Measurements from ENCODE around the gene RASA3. TPM values are rescaled to one million over a fixed set of nuclear protein-coding genes. Genes with fewer than 3 reads are reported as not detected.
A peak's percentile ranks its signal among the peaks of the same experiment; 100 is the strongest.

RASA3 gene
- total RNA-seq, 3 donors from 2014 or later, result 7.9 to 19.0 (median 8.4) TPM

DNA sequence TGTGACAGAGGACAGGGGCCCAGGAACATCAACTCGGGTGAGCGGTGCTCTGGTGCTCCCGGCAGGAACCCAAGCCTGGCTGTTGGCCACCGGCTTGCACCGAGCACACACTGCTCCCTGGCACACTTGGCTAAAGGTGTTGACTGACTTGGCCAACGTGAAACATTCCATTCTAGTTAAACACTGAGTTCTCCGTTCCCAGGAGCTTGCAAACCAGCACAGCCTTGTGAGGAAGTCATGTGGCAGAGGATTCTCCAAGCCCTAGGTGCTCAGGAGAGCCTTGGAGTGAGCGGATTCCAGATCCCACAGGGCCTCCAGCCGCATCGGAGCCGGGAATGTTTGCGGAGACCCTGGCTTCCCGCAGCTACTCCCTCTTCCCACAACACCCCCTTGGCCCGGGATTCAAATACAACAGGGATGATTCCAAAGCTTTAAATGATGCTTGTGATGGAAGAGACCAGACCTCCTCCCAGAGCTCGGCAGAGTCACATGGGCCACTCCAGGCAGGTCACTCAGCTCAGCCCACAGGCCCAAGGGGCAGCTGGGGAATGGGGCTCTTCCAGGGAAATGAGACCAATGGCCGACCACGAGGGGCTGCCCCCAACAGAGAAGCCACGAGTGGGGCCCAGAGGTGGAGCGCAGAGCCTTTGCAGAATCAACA lies 161.5 kb downstream of the RASA3 start:
- H3K9me3 ChIP-seq, result no peaks in the 10 kb centered on the region
- ATAC-seq, result peak; percentile 83
- no peak overlapping the region for H3K4me3 ChIP-seq

DNA sequence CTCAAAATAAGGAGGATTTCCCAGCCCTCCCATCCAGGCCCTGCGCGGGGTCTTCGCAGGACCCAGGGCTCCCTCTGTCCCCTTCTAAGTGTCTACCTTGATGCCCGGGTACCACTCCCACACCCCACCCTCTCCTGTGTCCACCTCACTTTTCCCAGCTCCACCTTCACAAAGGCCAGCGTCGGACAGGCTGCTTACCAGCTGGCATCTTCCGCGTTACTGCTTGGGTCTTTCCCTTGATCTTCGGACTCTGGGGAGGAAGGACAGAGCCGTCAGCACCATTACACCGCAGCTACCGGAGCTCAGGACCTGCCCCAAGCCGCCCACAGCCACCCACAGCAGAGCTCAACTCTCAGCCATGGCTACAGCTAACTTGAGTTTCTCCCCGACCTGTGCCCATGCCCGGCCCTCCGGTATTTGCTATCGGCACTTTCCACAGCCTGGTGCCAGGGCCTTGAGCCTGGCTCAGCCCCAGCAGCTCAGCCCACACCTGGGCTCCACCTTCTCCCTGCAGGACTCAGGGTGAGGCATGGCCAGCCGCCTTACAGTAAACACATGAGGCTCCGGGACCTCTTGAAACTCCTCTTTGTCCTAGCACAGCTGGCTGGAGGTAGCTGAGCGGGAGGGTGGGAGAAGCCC lies 162.3 kb downstream of the RASA3 start:
- intact Hi-C loops (cut with DNase I, micrococcal nuclease), result no loop called here
- TF ChIP-seq, protein P1, sequence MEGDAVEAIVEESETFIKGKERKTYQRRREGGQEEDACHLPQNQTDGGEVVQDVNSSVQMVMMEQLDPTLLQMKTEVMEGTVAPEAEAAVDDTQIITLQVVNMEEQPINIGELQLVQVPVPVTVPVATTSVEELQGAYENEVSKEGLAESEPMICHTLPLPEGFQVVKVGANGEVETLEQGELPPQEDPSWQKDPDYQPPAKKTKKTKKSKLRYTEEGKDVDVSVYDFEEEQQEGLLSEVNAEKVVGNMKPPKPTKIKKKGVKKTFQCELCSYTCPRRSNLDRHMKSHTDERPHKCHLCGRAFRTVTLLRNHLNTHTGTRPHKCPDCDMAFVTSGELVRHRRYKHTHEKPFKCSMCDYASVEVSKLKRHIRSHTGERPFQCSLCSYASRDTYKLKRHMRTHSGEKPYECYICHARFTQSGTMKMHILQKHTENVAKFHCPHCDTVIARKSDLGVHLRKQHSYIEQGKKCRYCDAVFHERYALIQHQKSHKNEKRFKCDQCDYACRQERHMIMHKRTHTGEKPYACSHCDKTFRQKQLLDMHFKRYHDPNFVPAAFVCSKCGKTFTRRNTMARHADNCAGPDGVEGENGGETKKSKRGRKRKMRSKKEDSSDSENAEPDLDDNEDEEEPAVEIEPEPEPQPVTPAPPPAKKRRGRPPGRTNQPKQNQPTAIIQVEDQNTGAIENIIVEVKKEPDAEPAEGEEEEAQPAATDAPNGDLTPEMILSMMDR (IDR thresholded peaks at IDR 0.05), result no peak
- Histone ChIP-seq H3K4me1 (ENCODE audit: low read depth) (peaks cover 22% of the 10 kb centered on the region), H3K36me3 (ENCODE audit: low read depth) (no peaks in the 10 kb centered on the region), H3K9me3 (no peaks in the 10 kb centered on the region), H3K4me3 (no peak overlapping the region)
- DNase-seq, result peak; percentile 73 to 80 (median 77)
- peak; percentile 92 for ATAC-seq

More for the DNA sequence above, 161.5 kb downstream of the RASA3 start:
- DNase-seq, result peak; percentile 67 to 76 (median 75)
- peaks cover 22% of the 10 kb centered on the region for H3K4me1 ChIP-seq (ENCODE audit: low read depth)
- TF ChIP-seq, protein P1 (IDR thresholded peaks at IDR 0.05), result no peak
- intact Hi-C loops (cut with DNase I, micrococcal nuclease), result no loop called here
- H3K36me3 ChIP-seq (ENCODE audit: low read depth), result no peaks in the 10 kb centered on the region

DNA sequence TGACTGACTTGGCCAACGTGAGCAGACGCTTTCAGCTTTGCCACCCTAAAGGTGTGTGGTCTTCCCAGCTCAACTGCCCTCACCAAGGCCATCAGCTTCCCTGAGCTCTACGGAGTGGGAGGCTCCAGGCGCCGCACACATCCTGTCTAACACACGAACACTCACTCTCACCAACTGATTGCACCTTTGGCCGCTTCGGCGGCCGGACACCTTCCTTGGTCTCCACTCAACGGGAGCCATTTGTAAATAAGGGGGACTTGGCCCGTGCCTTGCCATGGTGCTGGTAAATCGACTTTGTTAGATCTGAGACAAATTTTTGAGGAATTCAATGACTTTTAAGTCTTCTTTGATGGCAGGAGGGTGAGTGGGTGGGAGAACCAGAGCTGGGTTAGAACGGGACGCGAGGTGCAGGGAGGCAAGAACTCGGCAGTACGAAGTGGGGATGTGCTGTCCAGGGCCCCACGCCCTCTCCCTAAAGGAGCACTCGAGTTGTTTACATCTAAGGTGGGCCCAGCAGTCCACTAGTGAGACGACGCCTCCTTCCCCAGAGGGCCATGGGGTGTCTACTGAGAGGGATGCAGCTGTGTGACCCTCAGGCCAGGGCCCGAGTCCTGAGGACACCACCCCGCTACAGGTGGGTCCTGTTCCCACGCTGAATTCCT lies 163.0 kb downstream of the RASA3 start:
- ATAC-seq, result no peak
- no peak overlapping the region for H3K4me3 ChIP-seq
- peaks cover 22% of the 10 kb centered on the region for H3K4me1 ChIP-seq (ENCODE audit: low read depth)
- H3K9me3 ChIP-seq, result no peaks in the 10 kb centered on the region
- DNase-seq, result peak in 2 of 3 donors; percentile 24 to 39
- no peaks in the 10 kb centered on the region for H3K36me3 ChIP-seq (ENCODE audit: low read depth)
- intact Hi-C loops (cut with DNase I, micrococcal nuclease), result no loop called here
- TF ChIP-seq, protein P1 (IDR thresholded peaks at IDR 0.05), result no peak

DNA sequence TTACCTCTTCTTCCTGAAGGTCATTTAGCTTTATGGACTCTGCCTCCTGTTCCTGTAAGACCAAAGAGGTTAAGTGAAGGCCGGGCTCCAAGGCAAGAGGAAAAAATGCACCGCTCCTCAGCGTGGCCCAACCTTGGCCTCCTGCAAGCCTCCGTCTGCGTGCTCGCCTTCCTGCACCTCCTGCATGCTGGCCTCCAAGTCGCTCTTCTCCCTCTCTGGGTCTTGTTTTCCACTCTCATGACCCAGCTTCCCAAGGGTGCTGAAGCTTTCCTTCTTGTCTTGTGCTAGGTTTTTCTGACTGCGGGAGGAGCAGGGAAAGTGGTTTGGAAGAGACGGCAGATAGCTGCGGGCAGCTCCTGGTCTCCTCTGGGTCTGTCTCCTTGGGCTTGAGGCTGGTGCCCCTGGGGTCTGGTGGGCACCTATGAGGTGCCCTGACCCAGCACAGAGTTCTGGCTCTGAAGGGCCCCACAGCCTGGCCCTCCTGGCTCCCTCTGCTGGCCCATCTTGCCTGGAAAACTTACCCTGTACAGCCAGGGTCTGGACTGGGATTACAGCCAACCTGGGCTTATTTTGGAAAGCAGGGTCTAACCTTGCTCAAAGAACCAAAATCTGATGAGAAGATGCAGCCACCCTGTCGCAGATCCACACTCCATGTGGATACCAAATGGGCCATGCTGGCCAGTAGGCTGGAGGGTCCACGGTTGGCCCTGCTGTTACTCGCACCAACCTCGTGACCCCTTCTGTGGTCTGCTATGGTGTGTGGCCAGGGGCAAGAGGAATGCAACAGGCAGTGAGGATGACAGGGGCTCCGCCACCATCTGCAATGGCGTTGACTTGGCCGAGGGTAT lies 163.7 kb downstream of the RASA3 start:
- no peak for ATAC-seq
- intact Hi-C loops (cut with DNase I, micrococcal nuclease), result no loop called here
- peak in 2 of 3 donors; percentile 21 to 34 for DNase-seq

More for the DNA sequence above, 163.7 kb downstream of the RASA3 start:
- no peaks in the 10 kb centered on the region for H3K9me3 ChIP-seq
- H3K36me3 ChIP-seq (ENCODE audit: low read depth), result no peaks in the 10 kb centered on the region
- H3K4me3 ChIP-seq, result no peak overlapping the region
- TF ChIP-seq, protein P1 (IDR thresholded peaks at IDR 0.05), result no peak
- peaks cover 22% of the 10 kb centered on the region for H3K4me1 ChIP-seq (ENCODE audit: low read depth)

All from mucosa of descending colon (tissue), 3 donors.